Activated T-helper 1 cell treated with Interleukin-2 at 50 U/mL for 16 hours (primary cell): Measurements from ENCODE around the gene MARCHF11.

ENCODE experiments used
- DNase-seq: peaks from one replicate; pipeline ENCODE4 v3.0.0-alpha.2; 2020; ENCODE audit warnings: low read depth

MARCHF11 gene, protein sequence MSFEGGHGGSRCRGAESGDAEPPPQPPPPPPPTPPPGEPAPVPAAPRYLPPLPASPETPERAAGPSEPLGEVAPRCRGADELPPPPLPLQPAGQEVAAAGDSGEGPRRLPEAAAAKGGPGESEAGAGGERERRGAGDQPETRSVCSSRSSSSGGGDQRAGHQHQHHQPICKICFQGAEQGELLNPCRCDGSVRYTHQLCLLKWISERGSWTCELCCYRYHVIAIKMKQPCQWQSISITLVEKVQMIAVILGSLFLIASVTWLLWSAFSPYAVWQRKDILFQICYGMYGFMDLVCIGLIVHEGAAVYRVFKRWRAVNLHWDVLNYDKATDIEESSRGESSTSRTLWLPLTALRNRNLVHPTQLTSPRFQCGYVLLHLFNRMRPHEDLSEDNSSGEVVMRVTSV

DNA sequence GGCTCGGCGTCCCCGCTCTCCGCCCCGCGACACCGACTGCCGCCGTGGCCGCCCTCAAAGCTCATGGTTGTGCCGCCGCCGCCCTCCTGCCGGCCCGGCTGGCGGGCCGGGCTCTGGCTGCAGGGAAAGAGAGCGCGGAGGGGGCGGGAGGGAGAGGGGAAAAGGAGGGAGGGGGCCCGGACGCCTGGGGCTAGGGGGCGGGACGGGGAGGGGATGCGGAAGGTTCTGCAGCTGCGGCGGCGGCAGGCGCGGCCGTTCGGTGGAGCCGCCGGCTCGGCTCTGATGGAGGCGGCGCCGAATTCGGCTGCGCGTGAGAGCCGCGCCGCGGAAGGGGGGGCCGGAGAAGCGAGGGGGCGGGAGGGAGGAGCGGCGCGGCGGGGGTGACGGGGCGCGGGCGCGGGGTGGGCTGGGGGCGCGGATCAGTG, at the start of gene MARCHF11:
Gene MARCHF11 (minus strand): TSS at position 281 of the 425 bp plus-strand sequence. CDS start 216 bp downstream, at position 65.
- DNase-seq, result no peak

DNA sequence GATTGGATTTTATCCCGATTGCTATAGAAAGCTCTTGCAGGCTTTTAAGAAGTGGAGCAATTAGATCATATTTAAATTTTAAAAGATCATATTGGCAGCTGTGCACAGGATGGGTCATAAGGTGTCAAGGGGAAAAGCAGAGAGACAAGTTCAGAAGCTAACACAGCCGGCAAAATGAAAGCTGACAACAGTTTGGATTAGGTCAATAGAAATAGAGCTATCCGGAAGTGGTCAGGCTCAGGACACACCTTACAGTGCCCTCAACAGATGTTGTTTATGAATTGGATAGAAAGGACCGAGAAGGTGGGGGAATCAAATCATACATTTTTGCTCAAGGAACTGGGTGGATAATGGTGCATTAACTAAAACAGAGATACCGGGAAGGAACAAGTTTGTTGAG, 46.3 kb upstream of the MARCHF11 start:
- DNase-seq, result no peak

DNA sequence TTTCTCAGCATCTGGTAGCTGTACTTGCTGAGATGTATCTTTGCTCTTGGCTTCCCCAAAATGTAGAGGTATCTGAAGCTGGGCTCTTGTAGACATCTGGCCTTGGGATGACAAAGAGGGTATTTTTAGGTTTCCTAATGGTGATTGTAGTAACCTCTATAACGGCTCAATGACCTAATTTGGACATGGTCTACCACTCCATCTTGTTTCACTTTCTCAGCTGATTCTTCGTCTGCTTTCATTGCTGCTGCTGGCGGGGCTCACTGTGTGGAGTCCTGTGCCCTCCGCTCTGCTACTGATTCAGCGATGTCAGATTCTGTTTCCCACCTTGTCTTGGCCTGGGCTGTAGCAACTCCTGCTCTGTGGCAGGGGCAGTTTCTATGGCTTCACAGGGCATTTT, 12.7 kb upstream of the MARCHF11 start:
- no peak for DNase-seq

DNA sequence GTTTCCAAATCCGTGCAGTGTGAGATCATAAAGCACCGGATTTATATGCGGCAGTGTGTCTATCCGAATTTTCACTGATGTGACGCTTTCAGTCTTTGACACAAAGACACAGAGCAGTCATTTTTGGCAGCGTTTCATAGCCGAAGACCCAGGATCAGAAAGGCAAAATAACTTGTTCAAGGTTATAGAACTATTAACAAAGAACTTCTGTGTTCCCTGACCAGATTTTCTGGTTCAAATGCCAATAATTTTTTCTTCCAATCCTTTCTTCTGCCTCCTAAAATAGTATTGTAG, 1.1 kb upstream of the MARCHF11 start:
- no peak for DNase-seq

DNA sequence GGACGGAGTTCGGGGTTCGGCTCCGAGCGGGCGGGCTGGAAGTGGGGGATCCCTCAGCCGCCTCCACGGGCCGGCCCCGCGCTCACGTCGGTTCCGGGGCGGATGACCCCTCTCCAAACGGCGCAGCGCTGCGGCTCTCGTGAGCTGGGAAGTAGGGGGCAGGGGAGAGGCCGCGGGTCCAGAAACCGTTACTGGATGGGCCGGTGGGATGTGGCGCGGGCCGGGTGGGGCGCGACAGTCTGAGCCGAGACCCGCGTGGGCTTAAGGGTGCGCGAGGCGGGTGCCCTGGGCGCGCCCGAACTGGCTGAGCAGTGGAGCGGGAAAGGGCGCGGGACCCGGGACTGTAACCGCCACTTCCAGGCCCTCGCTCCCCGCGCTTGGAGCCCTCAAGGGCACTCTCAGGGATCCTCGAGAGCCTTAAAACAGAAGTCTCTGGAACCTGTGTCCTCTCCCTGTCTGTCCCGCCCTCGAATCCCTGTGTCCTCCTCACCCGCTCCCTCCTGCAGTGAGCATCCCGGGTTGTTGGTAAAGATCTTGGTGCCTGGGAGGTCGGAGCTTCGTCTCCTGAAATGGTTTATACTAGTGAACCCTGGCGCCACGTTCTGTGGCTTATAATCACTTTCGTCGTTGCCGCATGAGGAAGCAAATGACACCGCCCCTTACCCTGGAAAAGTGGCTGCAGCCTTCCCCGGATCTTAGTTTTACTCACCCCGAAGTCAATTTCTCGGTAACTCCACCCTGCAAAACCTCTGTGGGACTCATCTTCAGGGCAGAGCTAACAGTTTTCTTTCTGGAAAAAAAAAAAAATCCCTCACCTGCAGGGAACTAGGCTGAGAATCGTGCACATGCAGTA, 571 bp upstream of the MARCHF11 start:
- no peak for DNase-seq

DNA sequence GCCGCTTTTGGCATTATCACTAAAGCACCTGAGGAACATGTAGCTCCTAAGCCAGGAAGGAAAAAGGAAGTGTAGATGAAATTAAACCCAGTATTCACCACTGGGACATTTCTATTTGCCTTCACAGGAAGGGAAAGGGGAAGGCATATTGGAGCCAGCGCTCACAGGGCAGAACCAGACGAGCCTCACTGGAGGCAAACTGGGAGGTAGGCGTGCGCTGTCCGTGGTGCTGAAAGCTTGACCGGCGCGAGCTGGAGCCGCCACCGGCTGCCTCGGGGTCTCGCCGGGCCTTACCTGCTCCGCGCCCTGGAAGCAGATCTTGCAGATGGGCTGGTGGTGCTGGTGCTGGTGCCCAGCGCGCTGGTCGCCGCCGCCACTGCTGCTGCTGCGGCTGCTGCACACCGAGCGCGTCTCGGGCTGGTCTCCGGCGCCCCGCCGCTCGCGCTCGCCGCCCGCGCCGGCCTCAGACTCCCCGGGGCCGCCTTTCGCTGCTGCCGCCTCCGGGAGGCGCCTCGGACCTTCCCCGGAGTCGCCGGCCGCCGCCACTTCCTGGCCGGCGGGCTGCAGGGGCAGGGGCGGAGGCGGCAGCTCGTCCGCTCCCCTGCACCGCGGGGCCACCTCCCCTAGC, 732 bp downstream of the MARCHF11 start:
- DNase-seq, result no peak

DNA sequence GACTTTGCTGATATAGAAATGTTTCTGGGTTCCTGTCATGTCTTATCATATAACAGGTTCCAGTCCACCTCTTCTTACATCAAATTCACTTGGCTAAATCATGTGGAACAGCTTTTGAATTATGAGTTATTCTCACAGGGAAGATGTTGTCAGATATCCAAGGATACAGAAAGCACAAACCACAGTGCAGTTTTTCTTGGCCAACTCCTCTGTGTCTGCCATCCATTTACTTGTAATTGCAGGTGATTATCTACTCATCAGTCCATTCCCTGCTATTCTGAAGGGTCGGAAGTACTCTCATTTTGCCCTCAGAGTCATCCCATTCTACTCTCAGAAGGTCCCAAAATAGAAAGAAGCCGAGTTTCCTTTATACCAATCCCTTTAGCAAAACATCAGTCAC, 10.0 kb downstream of the MARCHF11 start:
- no peak for DNase-seq

DNA sequence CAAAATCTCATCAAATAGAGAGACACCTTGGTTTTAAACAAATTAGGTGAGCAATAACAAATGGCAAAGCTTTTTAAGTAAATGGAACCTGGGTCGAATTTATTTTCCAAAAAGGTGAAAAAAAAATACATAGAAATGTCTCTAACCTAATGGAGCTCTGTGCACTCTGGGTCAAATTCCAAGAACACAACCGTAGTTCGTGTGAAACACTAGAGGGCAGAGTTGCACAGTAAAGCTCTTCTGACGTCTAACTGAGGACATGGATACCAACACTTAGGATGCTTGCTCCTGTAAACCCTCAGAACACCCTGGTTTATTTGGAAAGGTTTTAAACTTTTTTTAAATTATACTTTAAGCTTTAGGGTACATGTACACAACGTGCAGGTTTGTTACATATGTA, 18.9 kb downstream of the MARCHF11 start:
- no peak for DNase-seq

DNA sequence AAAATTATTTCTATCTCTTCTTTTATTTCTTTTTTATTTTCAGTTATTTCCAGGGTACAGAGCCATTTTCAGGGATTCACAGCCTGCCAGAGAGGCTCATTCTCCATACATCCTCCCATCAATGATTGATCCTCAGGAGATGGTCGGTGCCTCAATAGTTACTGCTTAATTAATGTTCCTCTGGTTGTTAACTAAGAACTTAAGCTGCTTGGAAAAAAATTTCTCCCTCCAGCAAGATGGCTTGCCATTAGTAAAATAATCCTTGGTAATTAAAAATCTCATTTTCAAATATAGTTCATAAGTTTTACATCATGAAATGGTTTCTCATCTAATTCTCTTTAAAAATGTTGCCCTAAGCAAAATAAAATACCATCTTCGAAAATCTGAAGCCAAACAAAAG, 20.0 kb downstream of the MARCHF11 start:
- DNase-seq, result no peak

DNA sequence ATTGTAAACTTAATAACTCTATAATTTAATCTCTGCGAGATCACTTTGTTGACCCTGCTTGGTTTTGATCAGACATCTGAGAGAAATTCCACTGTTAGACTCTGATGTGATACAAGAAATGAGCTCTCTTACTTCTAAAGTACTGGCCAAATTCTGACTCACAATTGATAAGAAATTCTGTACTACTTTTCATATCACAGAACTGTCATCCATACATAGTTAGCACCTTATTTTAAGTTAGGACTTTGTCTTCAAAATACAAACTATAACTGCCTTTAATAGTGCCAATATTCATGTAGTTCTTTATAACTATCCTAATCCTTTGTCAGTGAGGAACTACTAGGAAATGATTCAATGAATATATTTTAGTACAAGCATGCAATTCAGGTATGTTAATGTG, 23.4 kb downstream of the MARCHF11 start:
- DNase-seq, result no peak

DNA sequence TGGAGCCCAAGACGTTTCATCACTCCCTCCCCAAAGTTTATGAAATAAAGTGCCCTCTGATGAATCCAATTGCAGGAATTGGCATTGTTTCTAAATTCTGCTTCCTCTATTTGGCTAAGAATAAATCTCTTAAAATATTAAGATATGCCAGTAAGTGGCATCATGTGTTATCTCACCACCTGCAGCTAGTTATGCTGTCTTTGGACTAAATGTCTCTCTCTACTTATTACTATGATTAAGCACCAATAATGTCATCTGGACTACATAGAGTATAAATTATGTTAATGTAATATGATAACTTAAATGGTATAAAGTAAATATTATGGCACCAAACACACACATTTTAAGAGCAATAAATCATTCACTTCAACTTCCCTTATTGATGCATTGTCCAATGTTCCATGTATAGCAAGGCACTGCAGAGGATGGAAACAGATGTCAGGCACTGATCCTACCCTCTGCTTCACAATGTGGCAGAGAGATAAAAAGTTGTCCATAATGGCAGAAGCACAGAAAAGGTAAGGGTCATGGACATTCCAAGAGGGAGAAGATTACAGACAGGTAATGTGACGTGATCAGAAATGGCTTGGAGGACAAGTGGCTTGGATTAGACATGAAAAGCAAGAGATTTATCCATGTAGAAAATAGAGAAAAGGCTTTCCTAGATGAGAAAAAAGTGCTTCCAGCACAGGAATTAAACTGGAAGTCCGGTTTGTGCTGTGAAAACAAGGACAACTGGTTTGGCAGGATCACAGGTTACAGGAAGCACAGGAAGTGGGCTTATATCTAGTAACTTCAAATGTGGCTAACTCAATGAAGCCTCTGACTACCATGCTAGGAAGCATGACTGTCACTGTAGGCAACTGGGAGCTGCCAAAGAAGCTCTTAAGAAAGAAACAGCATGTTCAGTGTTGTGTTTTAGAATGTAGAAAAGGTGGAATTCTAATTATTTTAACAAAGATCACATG, 26.7 kb downstream of the MARCHF11 start:
- DNase-seq, result no peak

DNA sequence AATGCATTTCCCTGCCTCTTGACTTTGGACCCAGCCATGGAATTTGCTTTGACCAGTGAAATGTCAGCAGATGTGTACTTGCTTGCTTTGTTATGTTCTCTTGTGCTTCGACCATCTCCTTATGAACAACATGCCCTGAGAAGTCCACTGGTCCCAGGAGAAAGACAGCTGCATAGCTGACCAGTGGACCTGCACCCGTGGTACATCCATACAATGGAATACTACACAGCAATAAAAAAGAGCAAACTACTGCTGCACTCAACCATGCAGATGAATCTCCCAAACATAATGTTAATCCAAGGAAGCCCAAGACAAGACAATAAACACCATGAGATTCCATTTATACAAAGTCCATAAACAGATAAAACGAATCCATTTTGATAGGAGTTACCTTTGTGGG, 30.0 kb downstream of the MARCHF11 start:
- DNase-seq, result no peak

DNA sequence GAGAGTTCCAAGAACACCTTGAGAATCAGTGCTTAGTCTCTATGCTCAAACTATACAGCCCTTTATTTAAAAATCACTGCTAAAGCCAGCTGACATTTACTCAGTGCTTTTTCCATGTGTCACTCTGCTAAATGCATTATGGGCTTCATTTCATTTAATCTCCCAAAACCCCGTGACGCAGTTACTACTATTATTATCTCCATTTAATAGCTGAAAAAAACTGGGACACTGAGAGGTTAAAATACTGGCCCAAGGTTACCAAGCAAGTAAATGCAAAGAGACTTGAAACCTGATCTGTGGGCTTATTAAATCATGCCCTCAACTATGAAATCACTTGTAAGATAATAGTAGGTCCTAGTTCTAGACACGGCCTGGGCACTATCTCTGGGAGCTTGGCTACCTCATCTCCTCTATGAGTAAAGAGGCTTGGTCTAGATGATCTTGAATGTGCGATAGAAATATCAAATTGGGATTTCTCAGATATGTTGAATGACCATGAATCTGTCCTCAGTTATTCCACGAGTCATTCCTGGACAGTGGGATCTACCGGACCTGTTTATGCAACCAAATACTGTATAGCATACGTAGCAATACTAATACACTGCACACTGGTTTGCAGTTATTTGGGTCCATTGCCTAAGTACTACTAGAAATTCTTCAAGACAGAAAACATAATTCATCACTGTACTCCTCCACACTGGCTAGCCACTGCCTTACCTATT, 32.3 kb downstream of the MARCHF11 start:
- DNase-seq, result no peak

DNA sequence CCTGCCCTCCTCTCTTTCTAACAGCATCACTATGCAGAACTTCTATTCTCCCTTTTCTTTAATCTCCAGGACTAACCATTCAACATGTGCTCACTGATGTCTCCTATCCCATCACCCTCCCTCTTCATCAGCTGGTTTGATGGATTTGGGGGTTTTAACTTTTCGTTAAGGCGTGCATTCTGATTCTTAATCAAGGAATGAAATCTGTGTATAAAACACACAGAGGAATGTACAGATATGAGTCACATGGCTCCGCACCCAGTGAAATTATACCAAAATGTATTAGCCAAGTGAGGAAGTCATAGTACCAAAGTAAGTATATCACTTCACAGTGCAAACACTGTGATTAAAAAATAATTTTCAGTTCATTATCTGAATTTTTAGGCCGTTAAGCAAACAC, 35.2 kb downstream of the MARCHF11 start:
- no peak for DNase-seq

DNA sequence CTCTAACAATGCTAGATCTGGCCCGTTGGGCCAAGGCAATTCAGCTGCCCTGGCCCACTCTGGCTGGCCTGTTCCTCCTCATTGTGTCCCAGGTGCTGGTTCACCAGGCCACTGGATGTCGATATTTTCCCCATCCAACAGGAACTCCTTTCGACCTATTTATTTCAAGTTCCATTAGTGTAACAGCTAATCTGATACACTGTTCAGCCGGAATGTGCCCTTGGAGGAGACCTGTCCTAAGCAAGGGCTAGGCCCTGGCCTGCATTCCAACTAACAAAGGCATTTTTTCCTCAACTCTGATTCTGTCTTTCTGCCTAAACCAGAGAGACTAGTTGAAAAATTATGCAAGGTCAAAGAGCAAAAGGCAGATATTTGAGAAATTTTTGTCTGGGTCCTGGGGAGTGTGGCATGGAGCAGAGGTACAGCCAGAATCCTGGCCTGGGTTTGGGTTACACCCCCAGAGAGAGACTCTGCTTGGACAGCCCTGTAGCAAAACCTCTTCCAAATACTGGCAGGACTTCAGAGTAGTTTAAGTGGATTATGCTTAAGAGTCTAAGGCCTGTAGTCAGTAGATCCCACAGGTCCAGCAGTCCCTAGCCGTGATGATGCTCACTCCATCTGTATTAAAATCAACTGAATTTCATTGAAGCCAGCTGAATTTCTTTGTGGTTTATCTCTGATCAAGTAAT, 36.1 kb downstream of the MARCHF11 start:
- no peak for DNase-seq

DNA sequence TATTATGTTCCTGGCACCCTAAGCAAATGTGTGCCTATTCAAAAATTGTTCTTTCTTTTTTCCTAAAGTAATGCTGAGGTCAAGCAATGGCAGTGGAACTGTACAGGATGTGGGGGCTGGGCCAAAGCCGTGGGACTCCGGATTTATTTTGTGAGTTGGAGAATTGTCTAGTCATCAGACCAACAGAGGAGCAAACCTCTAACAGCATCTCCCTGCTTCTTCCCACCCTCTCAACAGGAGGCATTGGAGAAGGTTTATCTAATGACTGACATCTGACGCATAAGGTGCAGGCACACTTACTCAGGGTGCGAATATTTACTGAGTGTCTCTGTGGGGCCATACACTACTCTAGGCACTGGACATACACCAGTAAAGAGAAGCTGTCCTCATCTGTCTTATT, 38.6 kb downstream of the MARCHF11 start:
- DNase-seq, result no peak

DNA sequence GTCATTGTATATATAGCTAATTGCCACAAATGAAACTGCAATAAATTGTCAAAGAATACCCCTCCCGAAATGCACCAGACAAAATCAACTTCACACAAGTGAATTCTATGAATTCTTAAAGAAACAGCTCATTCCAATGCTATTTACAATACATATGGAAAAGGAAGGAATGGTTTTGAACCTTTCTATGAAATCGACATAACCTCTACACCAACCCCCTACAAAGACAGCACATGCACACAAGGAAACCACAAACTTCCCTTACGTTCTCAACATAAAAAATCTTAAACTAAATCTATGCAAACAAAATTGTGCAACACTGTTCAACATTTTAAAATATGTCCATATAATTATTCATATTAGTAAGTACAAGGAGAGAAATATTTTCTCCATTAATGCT, 39.2 kb downstream of the MARCHF11 start:
- no peak for DNase-seq

DNA sequence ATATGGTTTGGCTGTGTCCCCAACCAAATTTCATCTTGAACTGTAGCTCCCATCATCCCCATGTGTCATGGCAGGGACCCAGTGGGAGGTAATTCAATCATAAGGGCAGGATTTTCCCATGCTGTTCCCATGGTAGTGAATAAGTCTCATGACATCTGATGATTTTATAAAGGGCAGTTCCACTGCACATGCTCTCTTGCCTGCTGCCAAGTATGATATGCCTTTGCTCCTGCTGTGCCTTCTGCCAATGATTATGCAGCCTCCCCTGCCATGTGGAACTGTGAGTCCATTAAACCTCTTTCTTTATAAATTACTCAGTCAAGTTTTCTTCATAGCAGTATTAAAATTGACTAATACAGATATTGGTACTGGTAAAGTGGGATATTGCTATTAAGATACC, 42.4 kb downstream of the MARCHF11 start:
- no peak for DNase-seq

DNA sequence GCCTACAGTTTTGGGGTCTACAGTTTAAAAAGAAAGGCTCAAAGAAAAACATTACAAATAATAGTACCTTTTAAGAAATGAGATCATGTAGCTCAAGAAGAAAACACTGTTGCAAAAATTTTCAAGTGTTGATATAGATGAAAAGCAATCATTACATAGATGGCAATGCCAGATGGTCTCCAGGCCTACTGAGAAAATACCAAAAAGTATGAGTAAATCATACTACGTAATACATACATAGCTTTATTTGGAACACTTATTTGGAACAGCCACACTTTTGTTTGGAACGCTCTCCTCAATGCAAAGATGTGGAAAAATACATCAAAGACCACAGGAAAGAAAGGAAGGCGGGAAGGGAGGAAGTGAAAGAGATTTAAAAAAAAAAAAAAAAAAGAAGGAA, 44.1 kb downstream of the MARCHF11 start:
- no peak for DNase-seq

DNA sequence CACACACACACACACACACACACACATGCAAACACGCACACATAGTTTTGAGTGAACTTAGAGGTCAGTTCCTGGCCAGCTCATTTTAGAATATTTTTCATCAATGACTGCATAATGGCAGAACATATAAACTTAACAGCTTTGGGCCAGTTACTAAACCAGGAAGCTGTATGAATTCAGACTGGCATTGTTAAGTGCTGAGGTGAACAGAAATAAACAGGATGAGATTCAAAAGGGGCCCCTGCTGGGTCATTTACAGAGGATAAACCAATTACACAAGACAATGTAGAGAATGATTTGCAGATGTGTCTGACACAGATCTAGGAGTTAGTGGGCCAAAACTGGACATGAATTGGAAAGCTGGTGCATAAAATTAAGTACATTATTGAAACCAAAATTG, 44.6 kb downstream of the MARCHF11 start:
- DNase-seq, result no peak

DNA sequence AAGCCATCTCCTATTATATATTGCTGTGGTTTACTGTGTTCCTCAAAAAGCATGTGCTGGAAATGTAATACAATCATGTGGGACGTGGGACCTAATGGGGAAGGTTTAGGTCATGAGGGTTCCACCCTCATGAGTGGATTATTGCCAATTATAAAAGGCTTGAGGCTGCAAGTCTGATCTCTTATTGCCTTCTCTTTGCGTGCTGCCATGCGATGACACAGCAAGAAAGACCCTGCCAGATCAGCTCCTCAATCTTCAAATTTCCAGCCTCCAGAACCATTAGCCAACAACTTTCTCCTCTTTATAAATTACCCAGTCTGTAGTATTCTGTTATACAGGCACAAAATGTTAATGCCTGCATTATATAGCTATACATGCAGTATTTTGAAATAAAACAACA, 45.4 kb downstream of the MARCHF11 start:
- no peak for DNase-seq
